B cell (primary cell): Measurements from ENCODE around the gene UNC5B. TPM values are rescaled to one million over a fixed set of nuclear protein-coding genes. Genes with fewer than 3 reads are reported as not detected.

Source experiments
- ATAC-seq: fragments of 200-7000 bp; cut with Tn5 transposase; one replicate; pipeline ENCODE4 v1.10.0; 2021; ENCODE audit warnings: low read depth, mild to moderate bottlenecking, moderate number of reproducible peaks, moderate library complexity
- CTCF ChIA-PET: fragments of 350-600 bp; sonication (Branson Sonifier 250); formaldehyde crosslinking; loops from one replicate; lab custom pipeline; 2021; ENCODE audit warnings: antibody characterized with exemption, inconsistent platforms; lab: Charles Lee
- POLR2A ChIA-PET: fragments of 350-600 bp; sonication (Branson Sonifier 250); formaldehyde crosslinking; loops from one replicate; lab custom pipeline; 2021; ENCODE audit warnings: antibody characterized with exemption; lab: Charles Lee
- DNase-seq: peaks from one replicate; pipeline ENCODE4 v3.0.0; 2013
- H2AFZ ChIP-seq: 2 replicates; pipeline ENCODE4 v1.6.1; 2012; ENCODE audit warnings: mild to moderate bottlenecking, low read depth, low read length; ENCODE audit not compliant: insufficient read depth, poor library complexity, severe bottlenecking
- H3K27ac ChIP-seq, 2 donors: 1 replicate in 1 of 2; 2 replicates in 1 of 2; pipeline ENCODE4 v1.5.1; 2012 to 2013; ENCODE audit warnings: low read length in 2 of 2, mild to moderate bottlenecking in 2 of 2, moderate library complexity in 1 of 2
- H3K27me3 ChIP-seq, 4 experiments: fragments of 200-600 bp in 1 of 4; sonication (generic) in 1 of 4; replicated peaks in 1 of 4; 1 replicate in 2 of 4; 2 replicates in 2 of 4; pipeline versions ENCODE4 v1.6.1 to v1.7.0; 2013 to 2016; ENCODE audit warnings: low read length in 3 of 4, mild to moderate bottlenecking in 2 of 4, mixed read lengths in 1 of 4, moderate library complexity in 1 of 4; ENCODE audit not compliant: insufficient read depth in 4 of 4, control insufficient read depth in 3 of 4; ENCODE audit errors: control extremely low read depth in 1 of 4
- H3K36me3 ChIP-seq, 2 experiments: replicated peaks in 1 of 2; 1 replicate in 1 of 2; 2 replicates in 1 of 2; pipeline versions ENCODE4 v1.6.1 to v1.7.1; 2013; ENCODE audit warnings: low read length in 1 of 2; ENCODE audit not compliant: insufficient read depth in 2 of 2, control insufficient read depth in 1 of 2; ENCODE audit errors: control extremely low read depth in 1 of 2, extremely low read depth in 1 of 2
- H3K4me1 ChIP-seq, 2 donors: fragments of 200-600 bp in 1 of 2; sonication (generic) in 1 of 2; 1 replicate in 1 of 2; 2 replicates in 1 of 2; pipeline versions ENCODE4 v1.5.1 to v1.6.1; 2013 to 2017; ENCODE audit warnings: low read length in 2 of 2; ENCODE audit not compliant: control insufficient read depth in 2 of 2, insufficient read depth in 2 of 2
- H3K4me2 ChIP-seq: replicated peaks from 2 replicates; pipeline ENCODE3; 2012; ENCODE audit warnings: mild to moderate bottlenecking, low read depth, low read length; ENCODE audit not compliant: poor library complexity, severe bottlenecking
- H3K4me3 ChIP-seq, 5 experiments: fragments of 200-600 bp in 1 of 5; sonication (generic) in 1 of 5; 1 replicate in 3 of 5; 2 replicates in 2 of 5; pipeline versions ENCODE4 v1.5.1 to v1.7.0; 2011 to 2016; ENCODE audit warnings: low read length in 4 of 5, mild to moderate bottlenecking in 4 of 5, low read depth in 2 of 5, control low read depth in 1 of 5, moderate library complexity in 1 of 5; ENCODE audit not compliant: insufficient read depth in 1 of 5; ENCODE audit errors: control extremely low read depth in 1 of 5, extremely low read depth in 1 of 5
- H3K79me2 ChIP-seq: fragments of 200-600 bp; sonication (generic); one replicate; pipeline ENCODE4 v1.6.0; 2016; ENCODE audit warnings: low read length; ENCODE audit not compliant: control insufficient read depth, insufficient read depth
- H3K9ac ChIP-seq: fragments of 200-600 bp; sonication (generic); 2 replicates; pipeline ENCODE4 v1.6.1; 2017; ENCODE audit warnings: mild to moderate bottlenecking, low read length, moderate library complexity
- H3K9me3 ChIP-seq, 3 donors: one replicate each; pipeline versions ENCODE4 v1.6.1 to v1.7.1; 2013; ENCODE audit warnings: low read length in 2 of 3; ENCODE audit not compliant: control insufficient read depth in 2 of 3, insufficient read depth in 1 of 3; ENCODE audit errors: control extremely low read depth in 1 of 3
- H4K20me1 ChIP-seq: 2 replicates; pipeline ENCODE4 v1.6.0; 2012; ENCODE audit warnings: mild to moderate bottlenecking, low read length; ENCODE audit not compliant: insufficient read depth, control insufficient read depth, poor library complexity, severe bottlenecking
- H3K27ac Mint-ChIP-seq: one replicate; pipeline ENCODE4 v1.8.0; 2021; ENCODE audit warnings: mixed read lengths
- H3K27me3 Mint-ChIP-seq: one replicate; pipeline ENCODE4 v1.8.0; 2021; ENCODE audit warnings: mixed read lengths
- H3K4me1 Mint-ChIP-seq: one replicate; pipeline ENCODE4 v1.8.0; 2021; ENCODE audit warnings: mixed read lengths
- H3K4me3 Mint-ChIP-seq: one replicate; pipeline ENCODE4 v1.8.0; 2021; ENCODE audit warnings: mixed read lengths
- H3K9me3 Mint-ChIP-seq: one replicate; pipeline ENCODE4 v1.8.0; 2022; ENCODE audit warnings: mixed read lengths; ENCODE audit not compliant: insufficient read depth
- EZH2 ChIP-seq: IDR thresholded peaks from 2 replicates; pipeline ENCODE4 v1.6.1; 2012; ENCODE audit warnings: borderline replicate concordance, low read depth, mild to moderate bottlenecking, moderate library complexity, low read length; ENCODE audit not compliant: insufficient read depth, poor library complexity, severe bottlenecking
- WGBS: methylation state at CpG from one replicate; pipeline ENCODE4 v1.1.5; 2013; ENCODE audit warnings: missing lambda C conversion rate; ENCODE audit not compliant: insufficient coverage; 5-methylcytosine and 5-hydroxymethylcytosine counted together
- intact Hi-C: fragments of 100-400 bp; cut with micrococcal nuclease; formaldehyde crosslinking; loops from one replicate; pipeline ENCODE4 v1.10.0; 2022
- polyA plus RNA-seq: library from polyadenylated mRNA; depleted of rRNA; stranded (reverse); fragments of >200 nt; gene quantifications from 2 replicates; pipeline ENCODE4 v1.2.3, GENCODE V29; 2012
- total RNA-seq, 2 donors: library from RNA; stranded (reverse); fragments of 120-200 nt in 1 of 2; gene quantifications; 1 replicate in 1 of 2; 2 replicates in 1 of 2; pipeline versions ENCODE4 v1.2.3 to v1.2.4, GENCODE V29; 2013 to 2022
- TF ChIP-seq, protein P1 (sequence below): fragments of 200-600 bp; IDR thresholded peaks from one replicate; pipeline ENCODE4 v1.8.0; 2022; ENCODE audit warnings: antibody characterized with exemption, mild to moderate bottlenecking

Gene UNC5B
- total and polyA plus RNA-seq, 2 donors (not counting 1 experiment from before 2014, with no cell fraction given), result not detected

DNA sequence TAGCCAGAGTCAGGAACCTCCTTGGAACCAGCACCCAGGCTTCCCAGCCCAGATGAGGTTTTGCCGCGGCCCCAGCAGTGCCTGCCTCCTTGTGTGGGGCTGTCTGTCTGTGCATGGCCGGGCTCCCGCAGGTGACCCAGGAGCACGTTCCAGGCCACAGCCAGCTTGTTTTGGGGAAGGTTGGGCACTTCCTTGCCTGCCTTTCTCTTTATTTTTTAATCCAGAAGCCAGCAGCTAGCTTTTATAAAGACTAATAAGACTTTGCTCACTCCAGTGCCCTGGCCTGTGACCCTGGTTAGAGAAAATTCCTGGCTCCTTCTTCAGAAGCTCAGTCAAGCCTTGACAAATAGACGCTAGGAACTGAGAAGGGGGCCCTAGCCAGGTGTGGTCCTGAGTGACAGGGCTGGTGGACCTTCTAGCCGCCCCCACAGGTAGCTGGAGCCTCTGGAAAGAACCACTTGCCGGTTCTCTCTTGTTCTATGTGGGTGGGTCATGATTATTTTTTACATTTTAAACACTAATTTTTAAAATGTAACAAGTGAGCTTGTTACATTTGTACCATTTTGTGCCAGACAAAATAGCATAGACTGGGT lies 107.5 kb downstream of the UNC5B start:
- Histone ChIP-seq H4K20me1 (no peaks in the 10 kb centered on the region), H3K4me2 (peak overlapping the region; percentile 81), H3K4me3 (peak overlapping the region in 4 of 5 experiments; percentile 73 to 84 (median 78)), H3K79me2 (no peaks in the 10 kb centered on the region), H3K4me1 (peaks cover 6 to 14% of the 10 kb centered on the region in 2 donors), H2AFZ (peak overlapping the region; percentile 99), H3K27me3 (no peaks in the 10 kb centered on the region), H3K36me3 (peaks cover 0 to 2% of the 10 kb centered on the region in 2 experiments), H3K9ac (peak overlapping the region; percentile 80), H3K27ac (peak overlapping the region in 1 of 2 donors; percentile 72), H3K9me3 (no peaks in the 10 kb centered on the region)
- no peaks in the 10 kb centered on the region for H3K27me3 Mint-ChIP-seq
- H3K27ac Mint-ChIP-seq, result peak overlapping the region; percentile 94
- DNase-seq, result no peak
- WGBS, result 21% methylated on average over 6 of the region's 8 CpGs
- POLR2A ChIA-PET, result interaction anchor here (1.2 to 2.0 kb wide), 3 partner anchors 52 to 389 kb away, joined by 3 to 5 read pairs (median 4); no protein-coding TSS in a partner anchor
- peaks cover 13% of the 10 kb centered on the region for H3K4me1 Mint-ChIP-seq
- H3K4me3 Mint-ChIP-seq, result peak overlapping the region; percentile 99
- CTCF ChIA-PET, result interaction anchor here (0.6 to 11.1 kb wide), 23 partner anchors 9 to 729 kb away, joined by 3 to 186 read pairs (median 5); no protein-coding TSS in a partner anchor
- H3K9me3 Mint-ChIP-seq, result no peaks in the 10 kb centered on the region
- TF ChIP-seq EZH2, result no peak
- TF ChIP-seq, protein P1, sequence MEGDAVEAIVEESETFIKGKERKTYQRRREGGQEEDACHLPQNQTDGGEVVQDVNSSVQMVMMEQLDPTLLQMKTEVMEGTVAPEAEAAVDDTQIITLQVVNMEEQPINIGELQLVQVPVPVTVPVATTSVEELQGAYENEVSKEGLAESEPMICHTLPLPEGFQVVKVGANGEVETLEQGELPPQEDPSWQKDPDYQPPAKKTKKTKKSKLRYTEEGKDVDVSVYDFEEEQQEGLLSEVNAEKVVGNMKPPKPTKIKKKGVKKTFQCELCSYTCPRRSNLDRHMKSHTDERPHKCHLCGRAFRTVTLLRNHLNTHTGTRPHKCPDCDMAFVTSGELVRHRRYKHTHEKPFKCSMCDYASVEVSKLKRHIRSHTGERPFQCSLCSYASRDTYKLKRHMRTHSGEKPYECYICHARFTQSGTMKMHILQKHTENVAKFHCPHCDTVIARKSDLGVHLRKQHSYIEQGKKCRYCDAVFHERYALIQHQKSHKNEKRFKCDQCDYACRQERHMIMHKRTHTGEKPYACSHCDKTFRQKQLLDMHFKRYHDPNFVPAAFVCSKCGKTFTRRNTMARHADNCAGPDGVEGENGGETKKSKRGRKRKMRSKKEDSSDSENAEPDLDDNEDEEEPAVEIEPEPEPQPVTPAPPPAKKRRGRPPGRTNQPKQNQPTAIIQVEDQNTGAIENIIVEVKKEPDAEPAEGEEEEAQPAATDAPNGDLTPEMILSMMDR, result peak; percentile 5
- intact Hi-C loops, result loop anchor here (1.0 kb wide), 7 partner anchors 52 to 492 kb away; partner anchors contain the start of gene VSIR
- ATAC-seq, result no peak

DNA sequence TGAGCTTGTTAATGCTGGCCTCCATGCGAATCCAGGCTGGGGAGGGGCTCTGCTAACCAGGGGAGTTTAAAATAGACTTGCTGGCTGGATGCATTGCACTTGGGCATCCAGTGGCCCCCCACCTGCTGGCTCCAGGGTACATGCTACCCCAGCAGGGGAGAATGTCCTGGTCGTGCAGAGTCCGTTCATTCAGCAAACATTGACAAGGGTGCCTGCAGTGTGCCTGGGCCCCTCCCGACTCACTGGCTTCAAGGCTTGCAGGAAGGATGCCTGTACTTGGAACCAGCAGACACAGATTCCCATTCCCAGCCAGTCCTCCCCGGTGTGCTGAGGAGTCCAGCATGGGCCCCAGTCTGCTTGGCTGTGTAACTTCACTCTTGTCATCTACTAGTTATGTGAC lies 108.2 kb downstream of the UNC5B start:
- Mint-ChIP-seq H3K27ac (no peak overlapping the region), H3K4me1 (peaks cover 13% of the 10 kb centered on the region), H3K9me3 (no peaks in the 10 kb centered on the region), H3K27me3 (no peaks in the 10 kb centered on the region), H3K4me3 (peak overlapping the region; percentile 99)
- Histone ChIP-seq H3K4me1 (peaks cover 6 to 14% of the 10 kb centered on the region in 2 donors), H2AFZ (no peak overlapping the region), H3K27ac (no peak overlapping the region), H3K4me2 (no peak overlapping the region), H3K4me3 (no peak overlapping the region), H3K9ac (no peak overlapping the region), H3K79me2 (no peaks in the 10 kb centered on the region), H3K36me3 (peaks cover 0 to 2% of the 10 kb centered on the region in 2 experiments), H3K9me3 (no peaks in the 10 kb centered on the region), H4K20me1 (no peaks in the 10 kb centered on the region), H3K27me3 (no peaks in the 10 kb centered on the region)
- TF ChIP-seq, protein P1, result no peak
- TF ChIP-seq EZH2, result no peak
- DNase-seq, result no peak
- intact Hi-C loops, result no loop called here
- ChIA-PET CTCF (interaction anchor here (0.6 to 11.1 kb wide), 18 partner anchors 8 to 576 kb away, joined by 3 to 186 read pairs (median 10); no protein-coding TSS in a partner anchor), POLR2A (no interaction called here)
- ATAC-seq, result no peak
- WGBS, result 98% methylated on average over 5 of the region's 5 CpGs
